Activated CD8-positive, alpha-beta T cell treated with anti-CD3 and anti-CD28 coated beads for 36 hours (primary cell): ENCODE results near the gene PGBD4. TPM values are rescaled to one million over a fixed set of nuclear protein-coding genes. Genes with fewer than 3 reads are reported as not detected.

Source experiments
- ATAC-seq: fragments of 200-7000 bp; cut with Tn5 transposase; one replicate; pipeline ENCODE4 v1.10.0; 2021; ENCODE audit warnings: mild to moderate bottlenecking, moderate library complexity
- CTCF ChIA-PET: fragments of 350-600 bp; sonication (Branson Sonifier 250); formaldehyde crosslinking; loops from one replicate; lab custom pipeline; 2021; ENCODE audit warnings: antibody characterized with exemption; lab: Charles Lee
- POLR2A ChIA-PET: fragments of 350-600 bp; sonication (Branson Sonifier 250); formaldehyde crosslinking; loops from one replicate; lab custom pipeline; 2021; ENCODE audit warnings: antibody characterized with exemption; lab: Charles Lee
- DNase-seq: peaks from one replicate; pipeline ENCODE4 v3.0.0-alpha.2; 2020
- H3K27ac Mint-ChIP-seq: one replicate; pipeline ENCODE4 v1.8.0; 2021; ENCODE audit warnings: mild to moderate bottlenecking, mixed read lengths
- H3K27me3 Mint-ChIP-seq: one replicate; pipeline ENCODE4 v1.8.0; 2021; ENCODE audit warnings: mixed read lengths
- H3K36me3 Mint-ChIP-seq: one replicate; pipeline ENCODE4 v1.8.0; 2021; ENCODE audit warnings: low read depth, mixed read lengths
- H3K4me1 Mint-ChIP-seq: one replicate; pipeline ENCODE4 v1.8.0; 2021; ENCODE audit warnings: low read depth, mixed read lengths
- H3K4me3 Mint-ChIP-seq: one replicate; pipeline ENCODE4 v1.8.0; 2021; ENCODE audit warnings: mild to moderate bottlenecking, moderate library complexity, mixed read lengths
- H3K9me3 Mint-ChIP-seq: one replicate; pipeline ENCODE4 v1.8.0; 2021; ENCODE audit warnings: mixed read lengths
- intact Hi-C: fragments of 100-400 bp; cut with micrococcal nuclease; formaldehyde crosslinking; loops from one replicate; pipeline ENCODE4 v1.10.0; 2022
- total RNA-seq, 2 experiments: library from RNA; stranded (reverse); gene quantifications; one replicate each; pipeline ENCODE4 v1.2.3, GENCODE V29; 2021
- TF ChIP-seq, protein P1 (sequence below): fragments of 200-600 bp; IDR thresholded peaks from one replicate; pipeline ENCODE4 v1.8.0; 2022; ENCODE audit warnings: antibody characterized with exemption, mild to moderate bottlenecking

Gene PGBD4
- total RNA-seq, 2 experiments from 2014 or later: 2.6 to 2.7 TPM

DNA sequence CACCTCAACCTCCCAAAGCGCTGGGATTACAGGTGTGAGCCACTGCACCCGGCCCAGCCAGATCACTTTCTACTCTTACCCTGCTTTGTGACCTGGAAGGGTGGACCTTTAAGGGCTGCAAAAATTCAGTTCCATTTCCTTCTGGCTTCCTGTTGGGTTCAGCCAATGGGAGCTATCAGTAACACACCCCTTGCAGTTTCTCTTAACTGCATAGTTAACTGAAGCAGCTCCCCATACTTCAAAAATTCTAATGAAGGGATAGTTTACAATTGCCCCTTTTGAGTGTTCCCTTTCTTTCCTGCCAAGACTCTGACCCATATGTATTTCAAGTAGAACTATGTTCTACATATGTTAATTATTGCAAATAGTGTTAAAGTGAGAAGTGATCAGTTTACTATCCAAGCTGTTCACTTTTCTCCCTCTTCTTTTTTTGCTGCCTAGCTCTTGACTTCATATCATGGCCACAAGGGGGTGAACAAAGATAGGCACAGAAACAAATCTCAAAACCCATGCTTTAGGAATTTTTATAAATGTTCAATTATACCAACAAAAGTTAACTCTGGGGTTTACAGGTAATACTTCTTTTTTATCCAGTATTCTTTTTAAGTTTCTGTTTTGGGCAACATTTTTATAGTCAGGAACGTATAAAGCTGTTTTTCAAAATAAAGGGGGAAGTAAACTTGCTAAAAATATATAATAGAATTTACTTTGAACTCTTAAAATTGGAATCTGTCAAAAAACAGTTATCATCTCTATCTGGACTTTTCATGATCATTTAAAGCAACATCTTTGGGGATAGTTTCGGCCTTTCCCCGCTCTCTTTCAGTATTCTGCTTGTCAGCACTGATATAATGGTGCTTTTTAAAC, 8.1 kb downstream of the PGBD4 start:
- intact Hi-C loops: loop anchor here (1.0 kb wide), 1 partner anchor 100 kb away; the partner anchor contains the start of gene KATNBL1
- Mint-ChIP-seq H3K27ac (no peak overlapping the region), H3K27me3 (no peaks in the 10 kb centered on the region), H3K4me3 (no peak overlapping the region), H3K4me1 (no peaks in the 10 kb centered on the region), H3K9me3 (peaks cover 1% of the 10 kb centered on the region), H3K36me3 (peaks cover 6% of the 10 kb centered on the region)
- POLR2A ChIA-PET: no interaction called here
- CTCF ChIA-PET: interaction anchor here (0.6 to 8.5 kb wide), 28 partner anchors 9 to 501 kb away, joined by 3 to 69 read pairs (median 4); partner anchors contain the start of genes KATNBL1 and LPCAT4
- ATAC-seq: no peak
- peak; percentile 15 for DNase-seq
- TF ChIP-seq, protein P1, sequence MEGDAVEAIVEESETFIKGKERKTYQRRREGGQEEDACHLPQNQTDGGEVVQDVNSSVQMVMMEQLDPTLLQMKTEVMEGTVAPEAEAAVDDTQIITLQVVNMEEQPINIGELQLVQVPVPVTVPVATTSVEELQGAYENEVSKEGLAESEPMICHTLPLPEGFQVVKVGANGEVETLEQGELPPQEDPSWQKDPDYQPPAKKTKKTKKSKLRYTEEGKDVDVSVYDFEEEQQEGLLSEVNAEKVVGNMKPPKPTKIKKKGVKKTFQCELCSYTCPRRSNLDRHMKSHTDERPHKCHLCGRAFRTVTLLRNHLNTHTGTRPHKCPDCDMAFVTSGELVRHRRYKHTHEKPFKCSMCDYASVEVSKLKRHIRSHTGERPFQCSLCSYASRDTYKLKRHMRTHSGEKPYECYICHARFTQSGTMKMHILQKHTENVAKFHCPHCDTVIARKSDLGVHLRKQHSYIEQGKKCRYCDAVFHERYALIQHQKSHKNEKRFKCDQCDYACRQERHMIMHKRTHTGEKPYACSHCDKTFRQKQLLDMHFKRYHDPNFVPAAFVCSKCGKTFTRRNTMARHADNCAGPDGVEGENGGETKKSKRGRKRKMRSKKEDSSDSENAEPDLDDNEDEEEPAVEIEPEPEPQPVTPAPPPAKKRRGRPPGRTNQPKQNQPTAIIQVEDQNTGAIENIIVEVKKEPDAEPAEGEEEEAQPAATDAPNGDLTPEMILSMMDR: peak; percentile 71

DNA sequence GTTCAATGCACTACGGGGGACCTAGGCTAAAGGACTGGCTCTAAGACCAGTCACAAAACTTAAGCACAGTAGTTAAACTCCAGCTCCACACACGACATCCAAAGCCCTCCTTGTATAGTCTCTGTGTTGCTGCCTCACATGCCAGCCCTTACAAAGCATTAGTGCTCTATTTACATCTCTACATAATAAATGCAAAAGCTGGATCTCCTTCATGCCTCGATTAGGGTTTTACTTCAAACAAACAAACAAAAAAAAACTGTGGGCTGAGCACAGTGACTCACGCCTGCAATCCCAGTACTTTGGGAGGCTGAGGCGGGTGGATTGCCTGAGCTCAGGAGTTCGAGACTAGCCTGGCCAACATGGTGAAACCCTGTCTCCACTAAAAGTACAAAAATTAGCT, 9.6 kb downstream of the PGBD4 start:
- no peaks in the 10 kb centered on the region for H3K4me1 Mint-ChIP-seq
- H3K36me3 Mint-ChIP-seq: peaks cover under 1% of the 10 kb centered on the region
- ChIA-PET POLR2A (interaction anchor here (0.6 kb wide), 1 partner anchor 360 kb away, joined by 5 read pairs; no protein-coding TSS in a partner anchor), CTCF (interaction anchor here (1.2 to 8.5 kb wide), 3 partner anchors 23 to 256 kb away, joined by 3 to 69 read pairs (median 11); partner anchors contain the start of genes KATNBL1 and LPCAT4)
- H3K27me3 Mint-ChIP-seq: no peaks in the 10 kb centered on the region
- TF ChIP-seq, protein P1: no peak
- no peak overlapping the region for H3K27ac Mint-ChIP-seq
- intact Hi-C loops: no loop called here
- ATAC-seq: no peak
- H3K4me3 Mint-ChIP-seq: no peak overlapping the region
- no peak for DNase-seq
- no peaks in the 10 kb centered on the region for H3K9me3 Mint-ChIP-seq

DNA sequence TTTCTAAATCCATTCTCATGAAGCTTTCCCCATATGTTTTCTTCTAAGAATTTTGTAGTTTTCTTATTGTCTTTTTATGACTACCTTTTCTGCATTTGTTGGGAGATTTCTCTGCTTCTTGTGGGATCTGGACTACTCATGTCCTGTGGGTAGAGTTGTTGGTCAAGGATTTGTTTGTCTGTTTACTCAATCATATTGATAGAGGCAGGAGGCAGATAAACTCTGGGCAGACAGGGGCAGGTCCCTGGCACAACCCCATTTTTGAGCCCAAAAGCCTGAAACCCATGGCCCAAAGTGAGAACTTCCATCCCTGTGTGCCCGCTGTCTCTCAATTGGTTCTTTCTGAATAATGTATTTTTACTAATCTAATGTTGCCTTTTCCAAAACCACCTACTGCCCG, 12.3 kb downstream of the PGBD4 start:
- TF ChIP-seq, protein P1: no peak
- Mint-ChIP-seq H3K27ac (no peak overlapping the region), H3K36me3 (no peaks in the 10 kb centered on the region), H3K4me3 (no peak overlapping the region), H3K9me3 (no peaks in the 10 kb centered on the region), H3K27me3 (peaks cover 5% of the 10 kb centered on the region), H3K4me1 (no peaks in the 10 kb centered on the region)
- DNase-seq (no peak), ATAC-seq (no peak)
- CTCF ChIA-PET: interaction anchor here (0.9 to 8.5 kb wide), 2 partner anchors 96 to 106 kb away, joined by 3 to 69 read pairs; partner anchors contain the start of gene KATNBL1
- intact Hi-C loops: no loop called here
- POLR2A ChIA-PET: no interaction called here

- no peak for ATAC-seq
- TF ChIP-seq, protein P1: no peak
- H3K27ac Mint-ChIP-seq: no peak overlapping the region
- no peaks in the 10 kb centered on the region for H3K36me3 Mint-ChIP-seq
- ChIA-PET POLR2A (no interaction called here), CTCF (interaction anchor here (8.5 kb wide), 1 partner anchor 96 kb away, joined by 69 read pairs; the partner anchor contains the start of gene KATNBL1)
- H3K27me3 Mint-ChIP-seq: peaks cover 7% of the 10 kb centered on the region
- no peaks in the 10 kb centered on the region for H3K9me3 Mint-ChIP-seq
- H3K4me3 Mint-ChIP-seq: no peak overlapping the region
- intact Hi-C loops: no loop called here
- H3K4me1 Mint-ChIP-seq: no peaks in the 10 kb centered on the region
- DNase-seq: no peak
Observed at GRCh38 chr15:34114739-34115138, 12.9 kb downstream of the PGBD4 start.

DNA sequence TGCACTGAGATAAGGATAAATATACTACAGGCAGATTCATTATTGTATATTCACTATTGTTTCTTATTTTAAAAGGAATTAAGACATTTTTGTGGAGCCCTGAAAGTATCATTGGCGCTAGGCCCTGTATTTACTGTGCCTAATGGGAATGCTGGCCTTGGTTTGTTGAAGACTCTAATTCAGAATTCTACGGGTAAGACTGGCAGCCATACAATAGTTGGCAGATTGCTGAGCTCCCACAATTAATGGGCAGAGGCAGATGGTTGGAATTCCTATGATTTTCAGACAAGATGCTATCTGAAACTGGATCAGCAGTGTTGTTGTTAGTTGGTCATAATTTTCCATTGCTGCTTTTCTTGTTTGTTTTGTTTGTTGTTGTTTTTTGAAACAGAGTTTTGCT, 14.7 kb downstream of the PGBD4 start:
- Mint-ChIP-seq H3K27ac (no peak overlapping the region), H3K36me3 (no peaks in the 10 kb centered on the region), H3K4me1 (no peaks in the 10 kb centered on the region), H3K4me3 (no peak overlapping the region), H3K27me3 (peaks cover 13% of the 10 kb centered on the region), H3K9me3 (no peaks in the 10 kb centered on the region)
- ATAC-seq (no peak), DNase-seq (no peak)
- CTCF ChIA-PET: no interaction called here
- intact Hi-C loops: no loop called here
- POLR2A ChIA-PET: no interaction called here
- TF ChIP-seq, protein P1: no peak
